ENCODE results near the gene BRAF. TPM values are rescaled to one million over a fixed set of nuclear protein-coding genes. Genes with fewer than 3 reads are reported as not detected.

BRAF gene
- total RNA-seq, 4 donors from 2014 or later = 37.1 to 56.9 (median 45.3) TPM

DNA sequence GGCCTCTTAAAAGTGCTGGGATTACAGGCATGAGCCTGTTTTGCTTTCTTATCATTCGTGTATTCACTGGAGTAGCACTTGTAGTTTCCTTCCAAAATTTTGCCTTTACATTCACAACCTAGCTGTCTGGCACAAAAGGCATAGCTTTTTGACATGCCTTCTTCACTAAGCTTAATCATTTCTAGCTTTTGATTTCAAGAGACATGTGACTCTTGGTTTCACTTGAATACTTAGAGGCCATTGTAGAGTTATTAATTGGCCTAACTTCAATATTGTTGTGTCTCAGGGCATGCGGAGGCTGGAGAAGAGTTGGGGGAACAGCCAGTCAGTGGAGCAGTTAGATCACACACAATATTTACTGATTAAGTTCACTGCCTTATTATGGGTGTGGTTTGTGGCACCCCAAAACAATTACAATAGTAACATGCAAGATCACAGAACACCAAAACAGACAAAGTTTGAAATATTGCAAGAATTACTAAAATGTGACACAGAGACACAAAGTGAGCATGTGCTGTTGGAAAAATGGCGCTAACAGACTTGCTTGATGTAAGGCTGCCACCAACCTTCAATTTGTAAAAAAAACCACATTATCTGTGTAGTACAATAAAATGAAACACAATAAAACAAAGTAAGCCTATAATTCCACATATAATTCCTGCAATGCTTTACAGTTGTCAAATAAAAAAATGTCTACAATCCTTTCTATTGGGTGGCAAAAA is 43.1 kb downstream of the BRAF start:
- TF ChIP-seq, protein P1, sequence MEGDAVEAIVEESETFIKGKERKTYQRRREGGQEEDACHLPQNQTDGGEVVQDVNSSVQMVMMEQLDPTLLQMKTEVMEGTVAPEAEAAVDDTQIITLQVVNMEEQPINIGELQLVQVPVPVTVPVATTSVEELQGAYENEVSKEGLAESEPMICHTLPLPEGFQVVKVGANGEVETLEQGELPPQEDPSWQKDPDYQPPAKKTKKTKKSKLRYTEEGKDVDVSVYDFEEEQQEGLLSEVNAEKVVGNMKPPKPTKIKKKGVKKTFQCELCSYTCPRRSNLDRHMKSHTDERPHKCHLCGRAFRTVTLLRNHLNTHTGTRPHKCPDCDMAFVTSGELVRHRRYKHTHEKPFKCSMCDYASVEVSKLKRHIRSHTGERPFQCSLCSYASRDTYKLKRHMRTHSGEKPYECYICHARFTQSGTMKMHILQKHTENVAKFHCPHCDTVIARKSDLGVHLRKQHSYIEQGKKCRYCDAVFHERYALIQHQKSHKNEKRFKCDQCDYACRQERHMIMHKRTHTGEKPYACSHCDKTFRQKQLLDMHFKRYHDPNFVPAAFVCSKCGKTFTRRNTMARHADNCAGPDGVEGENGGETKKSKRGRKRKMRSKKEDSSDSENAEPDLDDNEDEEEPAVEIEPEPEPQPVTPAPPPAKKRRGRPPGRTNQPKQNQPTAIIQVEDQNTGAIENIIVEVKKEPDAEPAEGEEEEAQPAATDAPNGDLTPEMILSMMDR (IDR thresholded peaks at IDR 0.05; ENCODE audit: low read depth) = no peak

DNA sequence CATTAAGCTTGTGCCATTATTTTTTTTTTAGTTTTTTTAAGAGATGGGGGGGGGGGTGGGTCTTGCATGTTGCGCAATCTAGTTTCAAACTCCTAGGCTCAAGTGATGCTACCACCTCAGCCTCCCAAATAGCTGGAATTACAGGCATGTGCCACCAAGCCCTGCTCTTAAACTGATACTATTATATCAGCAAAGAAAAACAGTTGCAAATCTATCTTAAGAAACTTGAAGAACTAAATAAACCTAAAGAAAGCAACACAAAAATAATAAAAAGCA is 47.5 kb downstream of the BRAF start:
- TF ChIP-seq, protein P1 (IDR thresholded peaks at IDR 0.05; ENCODE audit: low read depth) = no peak

DNA sequence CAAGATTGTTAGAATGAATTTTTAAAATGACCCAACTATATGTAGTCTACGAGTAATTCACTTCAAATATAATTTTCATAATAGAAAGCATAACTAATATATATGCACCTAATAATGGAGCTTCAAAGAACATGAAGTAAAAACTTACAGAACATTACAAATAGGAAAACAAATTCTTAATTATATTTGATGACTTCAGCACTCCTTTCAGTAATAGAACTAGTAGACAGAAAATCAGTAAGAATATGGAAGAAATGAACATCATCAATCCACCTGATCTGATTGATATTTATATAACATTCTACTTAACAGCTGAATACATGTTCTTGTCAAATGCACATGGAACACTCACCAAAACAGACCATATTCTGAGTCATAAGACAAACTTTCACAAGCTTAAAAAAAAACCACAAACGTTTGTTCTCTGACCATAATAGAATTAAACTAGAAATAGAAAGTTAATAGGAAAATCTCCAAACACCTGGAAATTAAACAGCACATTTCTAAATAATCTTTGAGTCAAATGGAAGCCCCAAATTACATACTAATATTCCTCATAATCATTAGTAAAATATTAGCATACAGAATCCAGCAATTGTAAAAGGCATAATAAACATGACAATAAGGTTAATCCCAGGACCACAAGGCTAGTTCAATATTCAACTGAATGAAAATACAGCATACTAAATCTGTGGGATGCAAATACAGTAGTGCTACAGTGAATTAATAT is 48.0 kb downstream of the BRAF start:
- TF ChIP-seq, protein P1 (IDR thresholded peaks at IDR 0.05; ENCODE audit: low read depth) = no peak

DNA sequence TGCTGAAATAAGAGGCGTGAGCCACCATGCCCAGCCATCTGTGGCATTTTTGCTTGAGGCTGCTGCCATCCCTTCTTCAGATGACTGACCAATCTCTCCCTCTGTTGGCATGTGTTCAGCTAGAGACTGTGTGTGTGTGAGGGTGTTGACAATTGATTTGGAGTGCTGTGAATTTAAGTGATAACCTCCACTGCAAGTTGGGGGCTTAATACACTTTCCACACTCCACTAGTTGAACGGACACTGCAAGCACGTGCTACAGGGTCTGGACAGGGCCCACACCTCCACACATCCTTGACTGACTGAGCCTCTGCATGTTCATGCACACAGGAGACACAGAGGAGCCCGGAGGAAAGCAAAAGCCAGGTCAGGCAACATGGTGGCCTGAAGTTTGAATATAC is 51.3 kb downstream of the BRAF start:
- TF ChIP-seq, protein P1 (IDR thresholded peaks at IDR 0.05; ENCODE audit: low read depth) = no peak

DNA sequence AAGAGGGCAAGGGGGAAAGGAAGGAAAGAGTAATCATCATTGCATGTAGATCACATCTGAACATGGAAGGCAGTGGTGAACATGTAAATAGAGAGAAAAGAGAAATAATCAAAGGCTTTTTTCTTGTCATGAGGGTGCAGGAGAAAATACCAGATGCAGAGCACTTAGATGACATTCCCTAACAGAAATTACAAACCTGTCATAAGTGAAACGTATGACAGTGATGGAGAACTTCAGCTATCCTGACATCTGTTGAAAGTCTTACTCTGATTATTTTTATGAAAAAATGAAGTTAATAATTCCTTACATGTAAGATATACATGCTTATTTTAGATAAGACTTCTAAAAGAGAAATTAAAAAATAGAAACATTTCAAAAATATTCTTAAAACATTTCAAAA is 54.7 kb downstream of the BRAF start:
- TF ChIP-seq, protein P1 (IDR thresholded peaks at IDR 0.05; ENCODE audit: low read depth) = no peak

DNA sequence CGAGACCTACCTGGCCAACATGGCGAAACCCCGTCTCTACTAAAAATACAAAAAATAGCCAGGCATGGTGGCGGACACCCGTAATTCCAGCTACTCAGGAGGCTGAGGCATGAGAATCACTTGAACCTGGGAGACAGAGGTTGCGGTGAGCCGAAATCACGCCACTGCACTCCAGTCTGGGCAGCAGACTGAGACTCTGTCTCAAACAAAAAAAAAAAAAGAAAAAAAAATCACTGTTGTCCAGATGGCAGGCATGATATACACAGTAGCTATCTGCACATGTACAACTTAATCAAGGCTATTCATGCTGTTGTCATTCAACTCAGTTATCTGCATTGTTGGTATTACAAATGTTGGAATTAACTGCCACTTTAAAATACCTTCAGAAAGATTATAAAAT is 55.3 kb downstream of the BRAF start:
- TF ChIP-seq, protein P1 (IDR thresholded peaks at IDR 0.05; ENCODE audit: low read depth) = no peak

DNA sequence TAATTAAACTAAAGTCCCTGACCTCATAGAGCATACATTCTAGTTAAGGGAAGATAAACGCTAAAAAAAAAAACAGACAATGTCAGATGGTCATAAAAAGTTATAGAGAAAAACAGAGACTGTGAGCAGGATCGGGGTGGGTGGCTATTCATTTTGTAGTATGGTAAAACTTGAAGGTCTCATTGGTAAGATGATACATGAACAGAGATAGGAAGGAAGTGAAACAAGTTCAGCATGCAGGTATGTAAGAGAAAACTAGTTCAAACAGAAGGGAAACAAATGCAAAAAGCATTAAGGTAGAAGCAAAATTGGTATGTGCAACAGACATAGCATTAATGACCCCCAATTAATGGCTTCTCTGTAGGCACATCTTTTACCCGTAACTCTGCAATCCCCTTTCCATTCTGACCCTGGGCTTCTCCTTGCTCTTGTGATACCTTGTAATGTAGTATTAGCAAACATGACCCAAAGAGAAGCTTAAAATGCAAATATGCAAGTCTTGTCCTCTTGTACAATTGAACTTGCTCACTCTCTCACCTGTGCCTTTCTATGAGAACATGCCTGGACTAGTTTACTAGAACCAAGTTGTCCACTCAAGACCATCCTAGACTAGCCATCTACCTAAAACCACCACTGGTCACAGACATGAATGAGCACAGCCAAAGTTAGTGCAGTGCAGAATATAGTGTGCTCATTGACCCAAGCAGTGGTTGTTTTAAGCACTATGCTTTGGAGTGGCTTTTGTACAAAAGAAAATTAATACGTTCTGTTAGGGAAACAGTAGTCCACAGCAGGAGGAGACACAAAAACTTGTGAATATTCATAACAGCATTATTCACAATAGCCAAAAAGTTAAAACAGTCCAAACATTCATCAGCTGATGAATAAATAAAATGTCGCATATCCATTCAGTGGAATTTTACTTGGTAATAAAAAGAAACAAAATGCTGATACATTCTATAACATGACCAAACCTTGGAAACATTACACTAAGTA is 57.0 kb downstream of the BRAF start:
- TF ChIP-seq, protein P1 (IDR thresholded peaks at IDR 0.05; ENCODE audit: low read depth) = no peak
